ENCODE measurements around the gene CLDN24.
"Not testable (repeated sequence)": the region's sequence is repeated elsewhere in the genome, so short reads cannot be mapped to it uniquely, and the experiment has no call there.

The CLDN24 gene

GRCh38 chr4:183335369-183335940 lies 13.2 kb upstream of the CLDN24 start:
- peaks cover 4% of the 10 kb centered on the region for H3K4me1 Mint-ChIP-seq
- peaks cover 24% of the 10 kb centered on the region for H3K27me3 Mint-ChIP-seq
- DNase-seq: no peak
- no peak overlapping the region for H3K4me3 Mint-ChIP-seq
- H3K27ac Mint-ChIP-seq: no peak overlapping the region
- no peaks in the 10 kb centered on the region for H3K36me3 Mint-ChIP-seq
- CTCF ChIA-PET: no interaction called here
- H3K9me3 Mint-ChIP-seq: no peaks in the 10 kb centered on the region

- H3K9me3 Mint-ChIP-seq: no peaks in the 10 kb centered on the region
- no peaks in the 10 kb centered on the region for H3K36me3 Mint-ChIP-seq
- H3K4me3 Mint-ChIP-seq: no peak overlapping the region
- no peak overlapping the region for H3K27ac Mint-ChIP-seq
- H3K4me1 Mint-ChIP-seq: peaks cover 4% of the 10 kb centered on the region
- CTCF ChIA-PET: no interaction called here
- no peak for DNase-seq
- peaks cover 24% of the 10 kb centered on the region for H3K27me3 Mint-ChIP-seq
Measured at GRCh38 chr4:183333983-183334382, 11.8 kb upstream of the CLDN24 start.

GRCh38 chr4:183333202-183333601 lies 11.0 kb upstream of the CLDN24 start:
- H3K4me1 Mint-ChIP-seq: peaks cover 4% of the 10 kb centered on the region
- no peaks in the 10 kb centered on the region for H3K36me3 Mint-ChIP-seq
- no peak for DNase-seq
- H3K9me3 Mint-ChIP-seq: no peaks in the 10 kb centered on the region
- no peak overlapping the region for H3K27ac Mint-ChIP-seq
- peaks cover 24% of the 10 kb centered on the region for H3K27me3 Mint-ChIP-seq
- H3K4me3 Mint-ChIP-seq: no peak overlapping the region
- CTCF ChIA-PET: no interaction called here

- H3K4me3 Mint-ChIP-seq: no peak overlapping the region
- no peak for DNase-seq
- peaks cover 4% of the 10 kb centered on the region for H3K4me1 Mint-ChIP-seq
- CTCF ChIA-PET: no interaction called here
- H3K36me3 Mint-ChIP-seq: no peaks in the 10 kb centered on the region
- H3K27ac Mint-ChIP-seq: no peak overlapping the region
- no peaks in the 10 kb centered on the region for H3K9me3 Mint-ChIP-seq
- H3K27me3 Mint-ChIP-seq: peaks cover 21% of the 10 kb centered on the region
Measured at GRCh38 chr4:183332447-183332846, 10.2 kb upstream of the CLDN24 start.

- H3K36me3 Mint-ChIP-seq: no peaks in the 10 kb centered on the region
- H3K27me3 Mint-ChIP-seq: peaks cover 15% of the 10 kb centered on the region
- H3K4me3 Mint-ChIP-seq: no peak overlapping the region
- H3K4me1 Mint-ChIP-seq: peaks cover 4% of the 10 kb centered on the region
- CTCF ChIA-PET: no interaction called here
- H3K9me3 Mint-ChIP-seq: no peaks in the 10 kb centered on the region
- no peak overlapping the region for H3K27ac Mint-ChIP-seq
- DNase-seq: no peak
Measured at GRCh38 chr4:183330841-183331240, 8.6 kb upstream of the CLDN24 start.

GRCh38 chr4:183329954-183330742 lies 7.9 kb upstream of the CLDN24 start:
- DNase-seq: no peak
- CTCF ChIA-PET: no interaction called here
- Mint-ChIP-seq H3K4me3 (no peak overlapping the region), H3K9me3 (no peaks in the 10 kb centered on the region), H3K36me3 (no peaks in the 10 kb centered on the region), H3K4me1 (no peaks in the 10 kb centered on the region), H3K27ac (no peak overlapping the region), H3K27me3 (peaks cover 10% of the 10 kb centered on the region)

GRCh38 chr4:183329244-183329643 lies 7.0 kb upstream of the CLDN24 start:
- no peak for DNase-seq
- Mint-ChIP-seq H3K4me1 (no peaks in the 10 kb centered on the region), H3K36me3 (no peaks in the 10 kb centered on the region)

GRCh38 chr4:183328832-183329231 lies 6.6 kb upstream of the CLDN24 start:
- peaks cover 6% of the 10 kb centered on the region for H3K27me3 Mint-ChIP-seq
- no peaks in the 10 kb centered on the region for H3K9me3 Mint-ChIP-seq
- no peak overlapping the region for H3K27ac Mint-ChIP-seq
- no peak overlapping the region for H3K4me3 Mint-ChIP-seq
- DNase-seq: no peak
- CTCF ChIA-PET: no interaction called here
- no peaks in the 10 kb centered on the region for H3K4me1 Mint-ChIP-seq
- H3K36me3 Mint-ChIP-seq: no peaks in the 10 kb centered on the region

More at GRCh38 chr4:183329244-183329643, 7.0 kb upstream of the CLDN24 start:
- no peaks in the 10 kb centered on the region for H3K9me3 Mint-ChIP-seq
- peaks cover 10% of the 10 kb centered on the region for H3K27me3 Mint-ChIP-seq
- no peak overlapping the region for H3K4me3 Mint-ChIP-seq
- H3K27ac Mint-ChIP-seq: no peak overlapping the region
- CTCF ChIA-PET: no interaction called here

- Mint-ChIP-seq H3K36me3 (no peaks in the 10 kb centered on the region), H3K27ac (no peak overlapping the region), H3K9me3 (no peaks in the 10 kb centered on the region), H3K4me1 (no peaks in the 10 kb centered on the region), H3K4me3 (no peak overlapping the region), H3K27me3 (peaks cover 4% of the 10 kb centered on the region)
- CTCF ChIA-PET: no interaction called here
- no peak for DNase-seq
Measured at GRCh38 chr4:183327827-183328226, 5.6 kb upstream of the CLDN24 start.

- H3K4me1 Mint-ChIP-seq: no peaks in the 10 kb centered on the region
- H3K4me3 Mint-ChIP-seq: no peak overlapping the region
- no peak for DNase-seq
- CTCF ChIA-PET: no interaction called here
- no peaks in the 10 kb centered on the region for H3K9me3 Mint-ChIP-seq
- H3K36me3 Mint-ChIP-seq: no peaks in the 10 kb centered on the region
- H3K27ac Mint-ChIP-seq: no peak overlapping the region
- H3K27me3 Mint-ChIP-seq: peaks cover 4% of the 10 kb centered on the region
Measured at GRCh38 chr4:183326853-183327252, 4.6 kb upstream of the CLDN24 start.

GRCh38 chr4:183326387-183326786 lies 4.2 kb upstream of the CLDN24 start:
- H3K27ac Mint-ChIP-seq, H3K4me1 Mint-ChIP-seq, CTCF ChIA-PET, H3K4me3 Mint-ChIP-seq, H3K9me3 Mint-ChIP-seq, H3K36me3 Mint-ChIP-seq, H3K27me3 Mint-ChIP-seq, DNase-seq: not testable (repeated sequence)

- CTCF ChIA-PET: no interaction called here
- Mint-ChIP-seq H3K36me3 (no peaks in the 10 kb centered on the region), H3K4me3 (no peak overlapping the region), H3K27me3 (peaks cover 6% of the 10 kb centered on the region), H3K4me1 (peaks cover 11% of the 10 kb centered on the region), H3K9me3 (no peaks in the 10 kb centered on the region), H3K27ac (no peak overlapping the region)
- DNase-seq: no peak
Measured at GRCh38 chr4:183324619-183325018, 2.4 kb upstream of the CLDN24 start.

- H3K4me3 Mint-ChIP-seq, H3K27ac Mint-ChIP-seq, H3K9me3 Mint-ChIP-seq, H3K36me3 Mint-ChIP-seq, DNase-seq, H3K27me3 Mint-ChIP-seq: not testable (repeated sequence)
- CTCF ChIA-PET: interaction anchor here (1.2 kb wide), 1 partner anchor 62 kb away, joined by 3 read pairs; no protein-coding TSS in a partner anchor
- H3K4me1 Mint-ChIP-seq: peaks cover 11% of the 10 kb centered on the region
Measured at GRCh38 chr4:183324056-183324455, 1.8 kb upstream of the CLDN24 start.

GRCh38 chr4:183323295-183323694 lies 1.1 kb upstream of the CLDN24 start:
- no peaks in the 10 kb centered on the region for H3K36me3 Mint-ChIP-seq
- CTCF ChIA-PET: interaction anchor here (1.2 kb wide), 1 partner anchor 61 kb away, joined by 3 read pairs; no protein-coding TSS in a partner anchor
- H3K4me1 Mint-ChIP-seq: peaks cover 11% of the 10 kb centered on the region
- H3K27ac Mint-ChIP-seq: no peak overlapping the region
- no peak for DNase-seq
- H3K9me3 Mint-ChIP-seq: no peaks in the 10 kb centered on the region
- H3K27me3 Mint-ChIP-seq: peaks cover 8% of the 10 kb centered on the region
- H3K4me3 Mint-ChIP-seq: no peak overlapping the region

GRCh38 chr4:183321516-183321915 lies 710 bp downstream of the CLDN24 start:
- Mint-ChIP-seq H3K27ac (no peak overlapping the region), H3K27me3 (peaks cover 8% of the 10 kb centered on the region)
- CTCF ChIA-PET: no interaction called here

More at GRCh38 chr4:183321516-183321915, 710 bp downstream of the CLDN24 start:
- H3K4me3 Mint-ChIP-seq: no peak overlapping the region
- no peaks in the 10 kb centered on the region for H3K9me3 Mint-ChIP-seq
- no peaks in the 10 kb centered on the region for H3K36me3 Mint-ChIP-seq
- no peak for DNase-seq
- H3K4me1 Mint-ChIP-seq: peaks cover 11% of the 10 kb centered on the region
